A549 (cell line): ENCODE data around the gene SLC25A31. TPM values are rescaled to one million over a fixed set of nuclear protein-coding genes. Genes with fewer than 3 reads are reported as not detected.

Experiments used
- ATAC-seq, 2 experiments: fragments of 200-7000 bp in 1 of 2; fragments of >200 bp in 1 of 2; cut with Nextera tagmentation in 1 of 2; cut with Tn5 transposase in 1 of 2; 3 replicates each; pipeline versions ENCODE4 v1.8.0 to v1.9.1; 2018 to 2020; ENCODE audit warnings: mild to moderate bottlenecking in 1 of 2, moderate library complexity in 1 of 2
- CTCF ChIA-PET: fragments of 300-600 bp; sonication (Branson Sonifier 250); formaldehyde crosslinking; extraction: SDS; loops from one replicate; lab custom pipeline; 2021; ENCODE audit warnings: antibody characterized with exemption, inconsistent platforms; lab: Yijun Ruan, JAX
- POLR2A ChIA-PET: fragments of 350-600 bp; formaldehyde crosslinking; extraction: SDS; loops from one replicate; lab custom pipeline; 2021; ENCODE audit warnings: antibody characterized with exemption, inconsistent platforms; lab: Yijun Ruan, JAX
- DNase-seq, 2 experiments: peaks; one replicate each; pipeline versions ENCODE4 v3.0.0 to v3.0.0-alpha.2; 2011 to 2016; ENCODE audit warnings: low read depth in 1 of 2, low spot score in 1 of 2
- FAIRE-seq: peaks from 2 replicates; lab custom pipeline; 2011; peaks lifted over from hg19 to GRCh38; lab: Jason Lieb, UNC
- H3K27ac ChIP-seq, 2 experiments: fragments of >200 bp; sonication (Bioruptor Twin); formaldehyde crosslinking; 3 replicates each; pipeline ENCODE4 v1.5.1; 2016 to 2017
- H3K4me1 ChIP-seq: fragments of >200 bp; sonication (Bioruptor Twin); formaldehyde crosslinking; 3 replicates; pipeline ENCODE4 v1.6.1; 2016
- H3K4me2 ChIP-seq: fragments of >200 bp; sonication (Bioruptor Twin); formaldehyde crosslinking; 3 replicates; pipeline ENCODE4 v1.6.1; 2016
- H3K4me3 ChIP-seq: fragments of >200 bp; sonication (Bioruptor Twin); formaldehyde crosslinking; 3 replicates; pipeline ENCODE4 v1.5.1; 2016
- H3K9me3 ChIP-seq: fragments of >200 bp; sonication (Bioruptor Twin); formaldehyde crosslinking; 3 replicates; pipeline ENCODE4 v1.6.1; 2016
- CBX8 ChIP-seq: fragments of 200-600 bp; sonication (generic); IDR thresholded peaks from 2 replicates; pipeline ENCODE4 v1.6.1; 2016
- CEBPB ChIP-seq, 2 experiments: fragments of >200 bp in 1 of 2; sonication (Bioruptor Twin) in 1 of 2; formaldehyde crosslinking in 1 of 2; IDR thresholded peaks; 2 replicates each; pipeline ENCODE4 v1.6.1; 2012 to 2016
- CHD4 ChIP-seq: fragments of 200-600 bp; sonication (generic); IDR thresholded peaks from 2 replicates; pipeline ENCODE4 v1.6.1; 2016; ENCODE audit warnings: antibody characterized with exemption, mild to moderate bottlenecking, borderline replicate concordance
- E2F6 ChIP-seq: IDR thresholded peaks from 2 replicates; pipeline ENCODE4 v1.6.1; 2012; ENCODE audit warnings: low read depth, borderline replicate concordance
- HDAC2 ChIP-seq: fragments of 200-600 bp; sonication (generic); IDR thresholded peaks from 2 replicates; pipeline ENCODE4 v1.6.1; 2016
- MAFK ChIP-seq: fragments of 450-650 bp; IDR thresholded peaks from 2 replicates; pipeline ENCODE4 v1.6.1; 2014; ENCODE audit not compliant: partially characterized antibody
- MAX ChIP-seq: IDR thresholded peaks from 2 replicates; pipeline ENCODE4 v1.6.1; 2012
- NPAS2 ChIP-seq: fragments of 250-450 bp; sonication (Bioruptor Pico); IDR thresholded peaks from 2 replicates; pipeline ENCODE4 v1.8.0; 2022; ENCODE audit warnings: mild to moderate bottlenecking, moderate library complexity, borderline replicate concordance
- NR3C1 ChIP-seq: fragments of >200 bp; sonication (Bioruptor Twin); formaldehyde crosslinking; IDR thresholded peaks from 3 replicates; pipeline ENCODE4 v1.6.1; 2017
- PHF8 ChIP-seq: fragments of 200-600 bp; sonication (generic); IDR thresholded peaks from 2 replicates; pipeline ENCODE4 v1.6.1; 2016; ENCODE audit warnings: low read depth, mild to moderate bottlenecking, antibody characterized with exemption, moderate library complexity, borderline replicate concordance
- POLR2A ChIP-seq: IDR thresholded peaks from 2 replicates; pipeline ENCODE4 v1.6.1; 2012; ENCODE audit warnings: mild to moderate bottlenecking, low read length
- POLR2AphosphoS2 ChIP-seq: conservative IDR thresholded peaks from 2 replicates; pipeline ENCODE4 v1.6.1; 2012; ENCODE audit warnings: low read length, improper control_type of control experiment, inconsistent platforms
- RCOR1 ChIP-seq: fragments of 150-350 bp; IDR thresholded peaks from 2 replicates; pipeline ENCODE4 v1.6.1; 2014; ENCODE audit warnings: antibody characterized with exemption, low read length, low read depth
- REST ChIP-seq: fragments of 200-600 bp; sonication (generic); IDR thresholded peaks from 2 replicates; pipeline ENCODE4 v1.6.1; 2016; ENCODE audit warnings: antibody characterized with exemption, mild to moderate bottlenecking, moderate library complexity
- TFCP2L1 ChIP-seq: fragments of 250-450 bp; sonication (Bioruptor Pico); IDR thresholded peaks from 2 replicates; pipeline ENCODE4 v1.5.0; 2021; ENCODE audit warnings: mild to moderate bottlenecking
- TP53 ChIP-seq: fragments of 250-450 bp; sonication (Bioruptor Pico); IDR thresholded peaks from 2 replicates; pipeline ENCODE4 v1.5.0; 2021; ENCODE audit warnings: mild to moderate bottlenecking, moderate library complexity
- ZFP36 ChIP-seq: fragments of 450-650 bp; IDR thresholded peaks from 2 replicates; pipeline ENCODE4 v1.6.1; 2014; ENCODE audit warnings: borderline replicate concordance; ENCODE audit not compliant: partially characterized antibody
- WGBS: methylation state at CpG from one replicate; pipeline ENCODE4 v1.1.6; 2017; ENCODE audit errors: missing lambda C conversion rate; 5-methylcytosine and 5-hydroxymethylcytosine counted together
- polyA plus RNA-seq, 4 experiments: library from polyadenylated mRNA; depleted of rRNA in 3 of 4; stranded (reverse); fragments of >200 nt; fragmentation: RNase III in 1 of 4; extraction: RNeasy Plus Mini Kit Qiagen cat#74134 plus additional on column Dnase treatment in 1 of 4; gene quantifications; 2 replicates in 3 of 4; 3 replicates in 1 of 4; pipeline ENCODE4 v1.2.3, GENCODE V29; 2011 to 2017

Gene SLC25A31
- polyA plus RNA-seq, 2 of the 4 experiments (the other 2 are of a cell fraction): not detected

GRCh38 chr4:127708985-127709384 lies 21.2 kb upstream of the SLC25A31 start:
- DNase-seq: peak; percentile 38 to 59
- no peak for FAIRE-seq
- 17% methylated on average over 5 of the region's 5 CpGs for WGBS
- ChIA-PET CTCF (interaction anchor here (1.1 kb wide), 1 partner anchor 23 kb away, joined by 4 read pairs; no protein-coding TSS in a partner anchor), POLR2A (interaction anchor here (1.1 kb wide), 1 partner anchor 76 kb away, joined by 3 read pairs; the partner anchor contains the start of gene INTU)
- TF ChIP-seq TFCP2L1 (CRISPR knock-in tag) (no peak), MAFK (peak; percentile 82)
- ATAC-seq: peak; percentile 89 to 93
- no peak overlapping the region for H3K4me3 ChIP-seq
- H3K4me1 ChIP-seq: peaks cover 12% of the 10 kb centered on the region; the same call in 1 of the 3 replicates
- peak overlapping the region in 1 of 2 experiments; percentile 58; a peak in 3 of 6 replicates for H3K27ac ChIP-seq
- peak overlapping the region; percentile 61 for H3K4me2 ChIP-seq
- no peaks in the 10 kb centered on the region for H3K9me3 ChIP-seq

GRCh38 chr4:127709456-127709855 lies 20.7 kb upstream of the SLC25A31 start:
- peak overlapping the region in 1 of 2 experiments; percentile 58; a peak in 3 of 6 replicates for H3K27ac ChIP-seq
- CTCF ChIA-PET: interaction anchor here (1.1 kb wide), 1 partner anchor 23 kb away, joined by 4 read pairs; no protein-coding TSS in a partner anchor
- H3K4me2 ChIP-seq: peak overlapping the region; percentile 61
- peaks cover 12% of the 10 kb centered on the region; the same call in 1 of the 3 replicates for H3K4me1 ChIP-seq
- no peak for ATAC-seq
- no peak for FAIRE-seq
- H3K9me3 ChIP-seq: no peaks in the 10 kb centered on the region
- no peak for DNase-seq
- no peak for TF ChIP-seq RCOR1
- TF ChIP-seq PHF8: no peak
- TF ChIP-seq POLR2AphosphoS2: no peak
- TF ChIP-seq REST: no peak
- no peak for TF ChIP-seq POLR2A
- no peak for TF ChIP-seq E2F6
- TF ChIP-seq HDAC2: no peak
- no peak for TF ChIP-seq NR3C1
- TF ChIP-seq ZFP36: no peak
- TF ChIP-seq, all 56 proteins: peak for 0
- WGBS: 46% methylated on average over 3 of the region's 3 CpGs
- H3K4me3 ChIP-seq: no peak overlapping the region
- POLR2A ChIA-PET: interaction anchor here (1.1 kb wide), 1 partner anchor 77 kb away, joined by 3 read pairs; the partner anchor contains the start of gene INTU

GRCh38 chr4:127731406-127731805 lies 1.2 kb downstream of the SLC25A31 start:
- no peak for ATAC-seq
- CTCF ChIA-PET: interaction anchor here (0.9 to 7.3 kb wide), 4 partner anchors 8 to 128 kb away, joined by 4 to 180 read pairs (median 7); no protein-coding TSS in a partner anchor
- H3K27ac ChIP-seq: no peak overlapping the region
- no peak overlapping the region for H3K4me2 ChIP-seq
- no peak for FAIRE-seq
- DNase-seq: no peak
- TF ChIP-seq POLR2A: no peak
- no peak for TF ChIP-seq TP53
- no peak for TF ChIP-seq REST
- no peak for TF ChIP-seq NPAS2 (CRISPR knock-in tag)
- TF ChIP-seq CBX8: no peak
- no peak for TF ChIP-seq CEBPB (IDR thresholded peaks at IDR 0.05)
- no peak for TF ChIP-seq ZFP36
- no peak for TF ChIP-seq CHD4
- no peak for TF ChIP-seq MAX
- H3K4me1 ChIP-seq: no peaks in the 10 kb centered on the region
- H3K4me3 ChIP-seq: no peak overlapping the region
- H3K9me3 ChIP-seq: no peaks in the 10 kb centered on the region
- WGBS: 82% methylated on average over 18 of the region's 19 CpGs
- POLR2A ChIA-PET: no interaction called here
